ENCODE data around the gene GPT2.
A peak's percentile ranks its signal among the peaks of the same experiment; 100 is the strongest.

The GPT2 gene

GRCh38 chr16:46962629-46963028 is 78.5 kb downstream of the GPT2 start:
- DNase-seq (ENCODE audit: low read depth in 2 of 3, low spot score in 2 of 3), result no peak

- no peak for DNase-seq (ENCODE audit: low read depth in 2 of 3, low spot score in 2 of 3)
Observed at GRCh38 chr16:46968063-46968435, 83.9 kb downstream of the GPT2 start.

- DNase-seq (ENCODE audit: low read depth in 2 of 3, low spot score in 2 of 3), result no peak
Observed at GRCh38 chr16:46970089-46970488, 85.9 kb downstream of the GPT2 start.

- no peak for DNase-seq (ENCODE audit: low read depth in 2 of 3, low spot score in 2 of 3)
Observed at GRCh38 chr16:46971271-46971670, 87.1 kb downstream of the GPT2 start.

- peak in 2 of 3 experiments; percentile 21 to 29 for DNase-seq (ENCODE audit: low read depth in 2 of 3, low spot score in 2 of 3)
Observed at GRCh38 chr16:46972429-46973206, 88.5 kb downstream of the GPT2 start.

- peak; percentile 77 to 86 (median 82) for DNase-seq (ENCODE audit: low read depth in 2 of 3, low spot score in 2 of 3)
Observed at GRCh38 chr16:46973207-46973995, 89.2 kb downstream of the GPT2 start, which contains the start of gene DNAJA2. Gene DNAJA2 (minus strand): TSS chr16:46973674. CDS start chr16:46973572, 102 bp downstream.

GRCh38 chr16:46973996-46974324 is 89.8 kb downstream of the GPT2 start:
- no peak for DNase-seq (ENCODE audit: low read depth in 2 of 3, low spot score in 2 of 3)

- no peak for DNase-seq (ENCODE audit: low read depth in 2 of 3, low spot score in 2 of 3)
Observed at GRCh38 chr16:46974352-46974751, 90.2 kb downstream of the GPT2 start.

GRCh38 chr16:46975165-46975564 is 91.0 kb downstream of the GPT2 start:
- DNase-seq (ENCODE audit: low read depth in 2 of 3, low spot score in 2 of 3), result no peak

GRCh38 chr16:46975908-46976470 is 91.8 kb downstream of the GPT2 start:
- DNase-seq (ENCODE audit: low read depth in 2 of 3, low spot score in 2 of 3), result no peak

GRCh38 chr16:46976550-46976949 is 92.4 kb downstream of the GPT2 start:
- no peak for DNase-seq (ENCODE audit: low read depth in 2 of 3, low spot score in 2 of 3)

Data from activated CD8-positive, alpha-beta memory T cell treated with anti-CD3 and anti-CD28 coated beads for 48 hours (primary cell).